Choroid plexus epithelial cell (primary cell): ENCODE results near the gene TMEM106C.

Experiments
- DNase-seq: peaks from one replicate; pipeline ENCODE4 v3.0.0-alpha.2; 2010; ENCODE audit warnings: low read depth
- H3K4me3 ChIP-seq: 2 replicates; pipeline ENCODE4 v1.5.1; 2011; ENCODE audit warnings: low read depth, mild to moderate bottlenecking, control low read depth, low read length, moderate library complexity
- TF ChIP-seq, protein P1 (sequence below): conservative IDR thresholded peaks from 2 replicates; pipeline ENCODE4 v1.5.1; 2011; ENCODE audit warnings: low read depth, mild to moderate bottlenecking, control low read depth, inconsistent platforms, low read length, moderate library complexity

The TMEM106C gene

GRCh38 chr12:47975036-47975620, 11.7 kb downstream of the TMEM106C start:
- H3K4me3 ChIP-seq, result no peak overlapping the region
- TF ChIP-seq, protein P1, sequence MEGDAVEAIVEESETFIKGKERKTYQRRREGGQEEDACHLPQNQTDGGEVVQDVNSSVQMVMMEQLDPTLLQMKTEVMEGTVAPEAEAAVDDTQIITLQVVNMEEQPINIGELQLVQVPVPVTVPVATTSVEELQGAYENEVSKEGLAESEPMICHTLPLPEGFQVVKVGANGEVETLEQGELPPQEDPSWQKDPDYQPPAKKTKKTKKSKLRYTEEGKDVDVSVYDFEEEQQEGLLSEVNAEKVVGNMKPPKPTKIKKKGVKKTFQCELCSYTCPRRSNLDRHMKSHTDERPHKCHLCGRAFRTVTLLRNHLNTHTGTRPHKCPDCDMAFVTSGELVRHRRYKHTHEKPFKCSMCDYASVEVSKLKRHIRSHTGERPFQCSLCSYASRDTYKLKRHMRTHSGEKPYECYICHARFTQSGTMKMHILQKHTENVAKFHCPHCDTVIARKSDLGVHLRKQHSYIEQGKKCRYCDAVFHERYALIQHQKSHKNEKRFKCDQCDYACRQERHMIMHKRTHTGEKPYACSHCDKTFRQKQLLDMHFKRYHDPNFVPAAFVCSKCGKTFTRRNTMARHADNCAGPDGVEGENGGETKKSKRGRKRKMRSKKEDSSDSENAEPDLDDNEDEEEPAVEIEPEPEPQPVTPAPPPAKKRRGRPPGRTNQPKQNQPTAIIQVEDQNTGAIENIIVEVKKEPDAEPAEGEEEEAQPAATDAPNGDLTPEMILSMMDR, result no peak
- DNase-seq, result no peak

DNA sequence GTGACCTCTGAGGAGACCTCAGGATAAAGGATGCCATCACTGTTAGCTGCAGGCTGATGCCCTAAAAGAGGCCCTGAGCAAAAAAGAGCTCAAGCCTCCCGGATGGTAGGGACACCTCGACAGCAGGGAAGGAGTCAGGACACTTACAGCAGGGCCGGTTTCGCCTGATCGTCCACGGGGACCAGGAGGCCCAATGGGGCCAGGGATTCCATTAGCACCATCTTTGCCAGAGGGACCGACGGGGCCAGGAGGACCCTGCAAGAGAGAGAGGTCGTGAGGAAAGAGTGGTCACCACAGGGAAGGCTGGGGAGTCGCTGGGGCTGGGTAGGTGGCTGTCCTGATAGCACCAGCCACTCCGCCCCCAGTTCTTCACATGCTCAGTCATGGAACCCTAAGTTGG, 12.4 kb downstream of the TMEM106C start:
- no peak overlapping the region for H3K4me3 ChIP-seq
- no peak for DNase-seq
- TF ChIP-seq, protein P1, result no peak

GRCh38 chr12:47977046-47977771, 13.8 kb downstream of the TMEM106C start:
- H3K4me3 ChIP-seq, result no peak overlapping the region
- TF ChIP-seq, protein P1, result no peak
- no peak for DNase-seq

GRCh38 chr12:47977772-47978597, 14.6 kb downstream of the TMEM106C start:
- TF ChIP-seq, protein P1, result no peak
- no peak for DNase-seq
- no peak overlapping the region for H3K4me3 ChIP-seq

DNA sequence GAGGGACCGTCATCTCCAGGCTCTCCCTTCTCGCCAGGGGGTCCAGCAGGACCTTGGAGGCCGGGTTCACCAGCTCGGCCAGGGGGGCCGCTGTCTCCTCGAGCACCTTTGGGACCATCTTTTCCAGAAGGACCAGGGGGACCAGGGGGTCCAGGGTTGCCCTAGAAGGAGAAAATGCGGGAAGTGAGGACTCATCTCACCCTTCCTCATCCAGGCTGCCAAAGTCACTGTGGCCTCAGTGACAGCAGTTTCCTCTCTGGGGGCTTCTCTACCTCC, 15.1 kb downstream of the TMEM106C start:
- no peak overlapping the region for H3K4me3 ChIP-seq
- TF ChIP-seq, protein P1, result no peak
- no peak for DNase-seq

DNA sequence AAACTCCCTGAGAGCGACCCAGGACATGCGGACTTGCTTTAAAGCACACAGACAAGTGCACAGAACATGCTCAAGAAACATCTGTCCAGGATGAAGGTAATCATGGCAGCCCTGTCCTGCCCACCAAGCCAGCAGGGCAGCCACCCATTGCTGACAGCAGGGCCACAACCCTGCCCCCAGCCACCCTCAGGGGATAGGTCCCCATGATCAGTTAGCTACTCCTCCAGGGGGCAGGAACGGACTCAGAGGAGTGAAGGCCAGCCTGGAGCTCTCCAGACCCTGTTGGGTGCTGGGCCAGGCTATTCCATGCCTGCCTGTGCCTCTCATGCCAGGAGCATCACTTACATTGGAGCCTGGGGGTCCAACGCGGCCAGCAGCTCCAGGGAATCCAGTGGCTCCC, 15.8 kb downstream of the TMEM106C start:
- TF ChIP-seq, protein P1, result no peak
- no peak overlapping the region for H3K4me3 ChIP-seq
- DNase-seq, result no peak
